Motor neuron (in vitro differentiated cells): ENCODE results near the gene SLF2. TPM values are rescaled to one million over a fixed set of nuclear protein-coding genes. Genes with fewer than 3 reads are reported as not detected.

Experiments
- total RNA-seq, 8 experiments: library from RNA; unstranded; fragments of 300-600 nt; gene quantifications; 2 replicates each; pipeline versions ENCODE4 v1.2.3 to v1.2.4, GENCODE V29; 2022

Gene SLF2
- total RNA-seq, 8 experiments from 2014 or later = 18.9 to 42.7 (median 31.5) TPM

Other genes starting within 250 kb of the SLF2 start
- gene PAX2, start 167.4 kb upstream of the SLF2 start, total RNA-seq = 1 to 10 TPM in 3 of 8 experiments, under 1 TPM in 4, not detected in 1; 0.13 to 2.2 (median 0.77) TPM
- gene SEMA4G, start 56.5 kb downstream of the SLF2 start, total RNA-seq = 10 to 100 TPM in 5 of 8 experiments, 1 to 10 TPM in 3; 3.2 to 17.0 (median 10.1) TPM
- gene MRPL43, start 74.5 kb downstream of the SLF2 start, total RNA-seq = 100 to 1,000 TPM in 1 of 8 experiments, 10 to 100 TPM in 7; 57.8 to 101 (median 71.6) TPM
- 10 to 100 TPM in 4 of 8 experiments, 1 to 10 TPM in 4; 5.7 to 31.3 (median 10.5) TPM for gene TWNK, start 74.6 kb downstream of the SLF2 start, total RNA-seq
- gene LZTS2, start 86.8 kb downstream of the SLF2 start, total RNA-seq = 10 to 100 TPM; 24.4 to 59.7 (median 48.2) TPM
- 1 to 10 TPM in 6 of 8 experiments, under 1 TPM in 2; 0.27 to 9.6 (median 3.5) TPM for gene PDZD7, start 118.2 kb downstream of the SLF2 start, total RNA-seq
- gene SFXN3, start 118.3 kb downstream of the SLF2 start, total RNA-seq = 10 to 100 TPM; 12.9 to 54.6 (median 26.1) TPM
- 10 to 100 TPM in 3 of 8 experiments, 1 to 10 TPM in 5; 1.1 to 47.5 (median 2.6) TPM for gene KAZALD1, start 149.0 kb downstream of the SLF2 start, total RNA-seq
- under 1 TPM in 5 of 8 experiments, not detected in 3; 0.05 to 0.66 (median 0.45) TPM for gene TLX1, start 218.3 kb downstream of the SLF2 start, total RNA-seq